A549 (cell line): ENCODE measurements around the gene PTCD2. TPM values are rescaled to one million over a fixed set of nuclear protein-coding genes. Genes with fewer than 3 reads are reported as not detected.

Experiments used
- ATAC-seq, 2 experiments: fragments of 200-7000 bp in 1 of 2; fragments of >200 bp in 1 of 2; cut with Nextera tagmentation in 1 of 2; cut with Tn5 transposase in 1 of 2; 3 replicates each; pipeline versions ENCODE4 v1.8.0 to v1.9.1; 2018 to 2020; ENCODE audit warnings: mild to moderate bottlenecking in 1 of 2, moderate library complexity in 1 of 2
- CTCF ChIA-PET: fragments of 300-600 bp; sonication (Branson Sonifier 250); formaldehyde crosslinking; extraction: SDS; loops from one replicate; lab custom pipeline; 2021; ENCODE audit warnings: antibody characterized with exemption, inconsistent platforms; lab: Yijun Ruan, JAX
- POLR2A ChIA-PET: fragments of 350-600 bp; formaldehyde crosslinking; extraction: SDS; loops from one replicate; lab custom pipeline; 2021; ENCODE audit warnings: antibody characterized with exemption, inconsistent platforms; lab: Yijun Ruan, JAX
- DNase-seq, 2 experiments: peaks; one replicate each; pipeline versions ENCODE4 v3.0.0 to v3.0.0-alpha.2; 2011 to 2016; ENCODE audit warnings: low read depth in 1 of 2, low spot score in 1 of 2
- FAIRE-seq: peaks from 2 replicates; lab custom pipeline; 2011; peaks lifted over from hg19 to GRCh38; lab: Jason Lieb, UNC
- H3K27ac ChIP-seq, 2 experiments: fragments of >200 bp; sonication (Bioruptor Twin); formaldehyde crosslinking; 3 replicates each; pipeline ENCODE4 v1.5.1; 2016 to 2017
- H3K4me1 ChIP-seq: fragments of >200 bp; sonication (Bioruptor Twin); formaldehyde crosslinking; 3 replicates; pipeline ENCODE4 v1.6.1; 2016
- H3K4me2 ChIP-seq: fragments of >200 bp; sonication (Bioruptor Twin); formaldehyde crosslinking; 3 replicates; pipeline ENCODE4 v1.6.1; 2016
- H3K4me3 ChIP-seq: fragments of >200 bp; sonication (Bioruptor Twin); formaldehyde crosslinking; 3 replicates; pipeline ENCODE4 v1.5.1; 2016
- H3K9me3 ChIP-seq: fragments of >200 bp; sonication (Bioruptor Twin); formaldehyde crosslinking; 3 replicates; pipeline ENCODE4 v1.6.1; 2016
- BCL3 ChIP-seq: fragments of >200 bp; sonication (Bioruptor Twin); formaldehyde crosslinking; IDR thresholded peaks from 3 replicates; pipeline ENCODE4 v1.6.1; 2016
- CEBPB ChIP-seq, 2 experiments: fragments of >200 bp in 1 of 2; sonication (Bioruptor Twin) in 1 of 2; formaldehyde crosslinking in 1 of 2; IDR thresholded peaks; 2 replicates each; pipeline ENCODE4 v1.6.1; 2012 to 2016
- CHD2 ChIP-seq: fragments of 150-350 bp; IDR thresholded peaks from 2 replicates; pipeline ENCODE4 v1.6.1; 2014; ENCODE audit warnings: low read length; ENCODE audit not compliant: partially characterized antibody
- ELK1 ChIP-seq: fragments of 150-350 bp; IDR thresholded peaks from 2 replicates; pipeline ENCODE4 v1.6.1; 2014; ENCODE audit warnings: low read depth, mild to moderate bottlenecking, low read length
- FOSB ChIP-seq: fragments of 250-450 bp; sonication (Bioruptor Pico); IDR thresholded peaks from 2 replicates; pipeline ENCODE4 v1.5.0; 2020; ENCODE audit warnings: mild to moderate bottlenecking, moderate library complexity
- GATA3 ChIP-seq: IDR thresholded peaks from 2 replicates; pipeline ENCODE4 v1.6.1; 2012; ENCODE audit warnings: borderline replicate concordance
- JUNB ChIP-seq: fragments of >200 bp; sonication (Bioruptor Twin); formaldehyde crosslinking; IDR thresholded peaks from 2 replicates; pipeline ENCODE4 v1.6.1; 2016
- KDM5A ChIP-seq: fragments of 200-600 bp; sonication (generic); IDR thresholded peaks from 2 replicates; pipeline ENCODE4 v1.6.1; 2016; ENCODE audit warnings: antibody characterized with exemption, mild to moderate bottlenecking
- PBX3 ChIP-seq: IDR thresholded peaks from 2 replicates; pipeline ENCODE4 v1.6.1; 2012
- RCOR1 ChIP-seq: fragments of 150-350 bp; IDR thresholded peaks from 2 replicates; pipeline ENCODE4 v1.6.1; 2014; ENCODE audit warnings: antibody characterized with exemption, low read length, low read depth
- REST ChIP-seq: fragments of 200-600 bp; sonication (generic); IDR thresholded peaks from 2 replicates; pipeline ENCODE4 v1.6.1; 2016; ENCODE audit warnings: antibody characterized with exemption, mild to moderate bottlenecking, moderate library complexity
- ZC3H11A ChIP-seq: fragments of 450-650 bp; IDR thresholded peaks from 2 replicates; pipeline ENCODE4 v1.6.1; 2014; ENCODE audit warnings: antibody characterized with exemption, mild to moderate bottlenecking
- WGBS: methylation state at CpG from one replicate; pipeline ENCODE4 v1.1.6; 2017; ENCODE audit errors: missing lambda C conversion rate; 5-methylcytosine and 5-hydroxymethylcytosine counted together
- polyA plus RNA-seq, 4 experiments: library from polyadenylated mRNA; depleted of rRNA in 3 of 4; stranded (reverse); fragments of >200 nt; fragmentation: RNase III in 1 of 4; extraction: RNeasy Plus Mini Kit Qiagen cat#74134 plus additional on column Dnase treatment in 1 of 4; gene quantifications; 2 replicates in 3 of 4; 3 replicates in 1 of 4; pipeline ENCODE4 v1.2.3, GENCODE V29; 2011 to 2017

Gene PTCD2
- polyA plus RNA-seq, 2 of the 4 experiments (the other 2 are of a cell fraction), result 13.2 to 31.1 TPM

GRCh38 chr5:72305194-72306142, 14.7 kb upstream of the PTCD2 start:
- CTCF ChIA-PET, result interaction anchor here (0.7 to 1.3 kb wide), 5 partner anchors 9 to 523 kb away, joined by 3 to 5 read pairs (median 4); no protein-coding TSS in a partner anchor
- peaks cover 24% of the 10 kb centered on the region for H3K4me1 ChIP-seq
- POLR2A ChIA-PET, result no interaction called here
- no peak for ATAC-seq
- DNase-seq, result no peak
- WGBS, result 95% methylated on average over 2 of the region's 2 CpGs
- H3K4me3 ChIP-seq, result no peak overlapping the region
- H3K27ac ChIP-seq, result peak overlapping the region in 1 of 2 experiments; percentile 67; a peak in 3 of 6 replicates
- H3K9me3 ChIP-seq, result no peaks in the 10 kb centered on the region
- 0 out of 3 replicates have a peak overlapping the region, but pooled peaks have one; percentile 1 for H3K4me2 ChIP-seq
- no peak for TF ChIP-seq CHD2
- TF ChIP-seq JUNB, result no peak
- no peak for TF ChIP-seq PBX3
- no peak for TF ChIP-seq FOSB (CRISPR knock-in tag)
- FAIRE-seq, result no peak

- Histone ChIP-seq H3K4me2 (peak overlapping the region; percentile 84), H3K9me3 (no peaks in the 10 kb centered on the region), H3K27ac (peak overlapping the region; percentile 89 to 96), H3K4me1 (peaks cover 24% of the 10 kb centered on the region), H3K4me3 (peak overlapping the region; percentile 51)
- no peak for DNase-seq
- POLR2A ChIA-PET, result interaction anchor here (0.6 to 1.7 kb wide), 8 partner anchors 11 to 529 kb away, joined by 3 to 16 read pairs (median 5); partner anchors contain the start of genes MRPS27 and PTCD2
- no peak for FAIRE-seq
- WGBS, result 14% methylated on average over 8 of the region's 8 CpGs
- CTCF ChIA-PET, result interaction anchor here (0.6 to 3.5 kb wide), 30 partner anchors 9 to 533 kb away, joined by 3 to 58 read pairs (median 4); partner anchors contain the start of genes MRPS27, PTCD2 and TNPO1
- ATAC-seq, result peak in 1 of 2 experiments; percentile 1; a peak in 2 of 6 replicates
- no peak for TF ChIP-seq GATA3
- TF ChIP-seq ELK1, result no peak
- no peak for TF ChIP-seq BCL3
- TF ChIP-seq FOSB (CRISPR knock-in tag), result no peak
- TF ChIP-seq CEBPB (IDR thresholded peaks at IDR 0.05), result no peak
- TF ChIP-seq REST, result no peak
- TF ChIP-seq ZC3H11A, result no peak
- TF ChIP-seq KDM5A, result no peak
- no peak for TF ChIP-seq CHD2
- no peak for TF ChIP-seq RCOR1
Observed at GRCh38 chr5:72307573-72307967, 12.6 kb upstream of the PTCD2 start.
